Activated CD8-positive, alpha-beta memory T cell treated with anti-CD3 and anti-CD28 coated beads, Interleukin-2, amount 50 U/mL, for 24 hours (primary cell): ENCODE data around the gene SLC25A4.
"Not testable (repeated sequence)": the region's sequence is repeated elsewhere in the genome, so short reads cannot be mapped to it uniquely, and the experiment has no call there.

Source experiments
- DNase-seq: peaks from one replicate; pipeline ENCODE4 v3.0.0-alpha.2; 2020; ENCODE audit errors: extremely low read depth

Gene SLC25A4

GRCh38 chr4:185142912-185143600 lies at the start of gene SLC25A4:
Gene SLC25A4, plus strand, starts transcription at chr4:185143266. Its CDS starts 107 bp downstream, at chr4:185143373.
- DNase-seq: peak; percentile 45

- no peak for DNase-seq
Observed at GRCh38 chr4:185093603-185094002, 49.5 kb upstream of the SLC25A4 start.

- no peak for DNase-seq
Observed at GRCh38 chr4:185096032-185096653, 46.9 kb upstream of the SLC25A4 start.

GRCh38 chr4:185098474-185098873 lies 44.6 kb upstream of the SLC25A4 start:
- DNase-seq: no peak

GRCh38 chr4:185099024-185099682 lies 43.9 kb upstream of the SLC25A4 start:
- DNase-seq: no peak

- DNase-seq: no peak
Observed at GRCh38 chr4:185099940-185100339, 43.1 kb upstream of the SLC25A4 start.

- DNase-seq: no peak
Observed at GRCh38 chr4:185100423-185100822, 42.6 kb upstream of the SLC25A4 start.

GRCh38 chr4:185101354-185101890 lies 41.6 kb upstream of the SLC25A4 start:
- DNase-seq: no peak

GRCh38 chr4:185104733-185105132 lies 38.3 kb upstream of the SLC25A4 start:
- no peak for DNase-seq

- no peak for DNase-seq
Observed at GRCh38 chr4:185106353-185106752, 36.7 kb upstream of the SLC25A4 start.

GRCh38 chr4:185107574-185107973 lies 35.5 kb upstream of the SLC25A4 start:
- DNase-seq: not testable (repeated sequence)

- no peak for DNase-seq
Observed at GRCh38 chr4:185108185-185108584, 34.9 kb upstream of the SLC25A4 start.

- no peak for DNase-seq
Observed at GRCh38 chr4:185108669-185109068, 34.4 kb upstream of the SLC25A4 start.

GRCh38 chr4:185109736-185110135 lies 33.3 kb upstream of the SLC25A4 start:
- no peak for DNase-seq

- no peak for DNase-seq
Observed at GRCh38 chr4:185110375-185110823, 32.7 kb upstream of the SLC25A4 start.

- DNase-seq: no peak
Observed at GRCh38 chr4:185112104-185112503, 31.0 kb upstream of the SLC25A4 start.

GRCh38 chr4:185113340-185113739 lies 29.7 kb upstream of the SLC25A4 start:
- DNase-seq: no peak

- no peak for DNase-seq
Observed at GRCh38 chr4:185115827-185116232, 27.2 kb upstream of the SLC25A4 start.

GRCh38 chr4:185117300-185117934 lies 25.6 kb upstream of the SLC25A4 start:
- no peak for DNase-seq

- DNase-seq: no peak
Observed at GRCh38 chr4:185118876-185119275, 24.2 kb upstream of the SLC25A4 start.

GRCh38 chr4:185119467-185119866 lies 23.6 kb upstream of the SLC25A4 start:
- DNase-seq: not testable (repeated sequence)
